Hematopoietic multipotent progenitor cell (in vitro differentiated cells): Measurements from ENCODE around the gene ALG1. TPM values are rescaled to one million over a fixed set of nuclear protein-coding genes. Genes with fewer than 3 reads are reported as not detected.

Experiments used
- total RNA-seq: library from RNA; depleted of rRNA; stranded (reverse); fragments of >200 nt; gene quantifications from one replicate; pipeline ENCODE4 v1.2.3, GENCODE V29; 2012

Gene ALG1
- total RNA-seq, 1 donor, result 22.6 TPM

Other genes with a start within 250 kb of the ALG1 start
- 39.6 TPM for gene GLYR1, start 224.6 kb upstream of the ALG1 start, total RNA-seq
- gene UBN1, start 224.4 kb upstream of the ALG1 start, total RNA-seq, result 30.4 TPM
- gene PPL, start 134.7 kb upstream of the ALG1 start, total RNA-seq, result 0.81 TPM
- gene SEC14L5, start 113.5 kb upstream of the ALG1 start, total RNA-seq, result under 0.01 TPM
- gene NAGPA, start 37.9 kb upstream of the ALG1 start, total RNA-seq, result 29.4 TPM
- not detected for gene C16orf89, start 5.9 kb upstream of the ALG1 start, total RNA-seq
- gene EEF2KMT, start 26.0 kb downstream of the ALG1 start, total RNA-seq, result 10.0 TPM